Measurements from ENCODE around the gene PSMB9. TPM values are rescaled to one million over a fixed set of nuclear protein-coding genes. Genes with fewer than 3 reads are reported as not detected.
"Not testable (repeated sequence)": the region's sequence is repeated elsewhere in the genome, so short reads cannot be mapped to it uniquely, and the experiment has no call there.

Gene PSMB9
- total and polyA plus RNA-seq, 2 experiments from 2014 or later = 2.8 to 5.5 TPM

- no peaks in the 10 kb centered on the region for H3K4me1 ChIP-seq (ENCODE audit: insufficient read depth)
- H3K27ac ChIP-seq (ENCODE audit: low read depth) = no peak overlapping the region
- no peaks in the 10 kb centered on the region for H3K27me3 ChIP-seq (ENCODE audit: insufficient read depth)
- H3K9me2 ChIP-seq (ENCODE audit: insufficient read depth) = no peaks in the 10 kb centered on the region
- Mint-ChIP-seq H3K9me3 (no peaks in the 10 kb centered on the region; the same call in 2 of the 3 replicates), H3K27ac (no peak overlapping the region), H3K36me3 (ENCODE audit: low read depth) (no peaks in the 10 kb centered on the region), H3K27me3 (ENCODE audit: insufficient read depth, low read depth, poor library complexity) (peaks cover 4% of the 10 kb centered on the region), H3K4me1 (0 out of 3 replicates have a peak, but pooled peaks cover 3% of the 10 kb centered on the region), H3K4me3 (no peak overlapping the region)
- no peaks in the 10 kb centered on the region for H3F3A ChIP-seq (replicated peaks; ENCODE audit: low read depth)
- H3K4me2 ChIP-seq = no peak overlapping the region
- H3K79me2 ChIP-seq (replicated peaks; ENCODE audit: insufficient read depth) = no peaks in the 10 kb centered on the region
- DNase-seq (ENCODE audit: low spot score) = peak; percentile 84
- no peaks in the 10 kb centered on the region for H3K36me3 ChIP-seq (ENCODE audit: insufficient read depth)
- H3K4me3 ChIP-seq = no peak overlapping the region
- H4K20me1 ChIP-seq (replicated peaks; ENCODE audit: insufficient read depth) = no peaks in the 10 kb centered on the region
- TF ChIP-seq CREB1 (CRISPR knock-in tag; IDR thresholded peaks at IDR 0.05; ENCODE audit: low read depth) = no peak
- peak; percentile 90 to 100 for TF ChIP-seq CTCF (conservative IDR thresholded peaks at IDR 0.05; ENCODE audit: low read depth in 2 of 2)
- H2AFZ ChIP-seq = no peak overlapping the region
- peak; percentile 80 for ATAC-seq
Observed at GRCh38 chr6:32868257-32868788, 14.3 kb downstream of the PSMB9 start.

- not testable (repeated sequence) for H3K4me3 Mint-ChIP-seq; H4K20me1 ChIP-seq (replicated peaks; ENCODE audit: insufficient read depth); H3K36me3 ChIP-seq (ENCODE audit: insufficient read depth); H3K4me3 ChIP-seq; DNase-seq (ENCODE audit: low spot score); H3K9me2 ChIP-seq (ENCODE audit: insufficient read depth); H3K27ac Mint-ChIP-seq; H3K27ac ChIP-seq (ENCODE audit: low read depth); H3K27me3 ChIP-seq (ENCODE audit: insufficient read depth); H3K36me3 Mint-ChIP-seq (ENCODE audit: low read depth); H3K4me1 Mint-ChIP-seq; H2AFZ ChIP-seq; H3F3A ChIP-seq (replicated peaks; ENCODE audit: low read depth); ATAC-seq; H3K9me3 Mint-ChIP-seq; H3K4me2 ChIP-seq; H3K4me1 ChIP-seq (ENCODE audit: insufficient read depth); H3K79me2 ChIP-seq (replicated peaks; ENCODE audit: insufficient read depth)
- peaks cover 11% of the 10 kb centered on the region for H3K27me3 Mint-ChIP-seq (ENCODE audit: insufficient read depth, low read depth, poor library complexity)
Observed at GRCh38 chr6:32873947-32874346, 20.0 kb downstream of the PSMB9 start.

- H3K27me3 Mint-ChIP-seq (ENCODE audit: insufficient read depth, low read depth, poor library complexity) = peaks cover 9% of the 10 kb centered on the region
- no peak overlapping the region for H3K4me3 ChIP-seq
- H4K20me1 ChIP-seq (replicated peaks; ENCODE audit: insufficient read depth) = no peaks in the 10 kb centered on the region
- H3K4me3 Mint-ChIP-seq = no peak overlapping the region
- no peaks in the 10 kb centered on the region for H3K27me3 ChIP-seq (ENCODE audit: insufficient read depth)
- H3K4me2 ChIP-seq = no peak overlapping the region
- no peaks in the 10 kb centered on the region for H3K79me2 ChIP-seq (replicated peaks; ENCODE audit: insufficient read depth)
- no peak for ATAC-seq
- no peaks in the 10 kb centered on the region for H3K4me1 ChIP-seq (ENCODE audit: insufficient read depth)
- H3K36me3 Mint-ChIP-seq (ENCODE audit: low read depth) = no peaks in the 10 kb centered on the region
- H3K9me2 ChIP-seq (ENCODE audit: insufficient read depth) = no peaks in the 10 kb centered on the region
- H3K27ac Mint-ChIP-seq = no peak overlapping the region
- no peak for DNase-seq (ENCODE audit: low spot score)
- H3F3A ChIP-seq (replicated peaks; ENCODE audit: low read depth) = no peaks in the 10 kb centered on the region
- H2AFZ ChIP-seq = no peak overlapping the region
- H3K9me3 Mint-ChIP-seq = no peaks in the 10 kb centered on the region; the same call in 1 of the 3 replicates
- H3K36me3 ChIP-seq (ENCODE audit: insufficient read depth) = no peaks in the 10 kb centered on the region
- H3K27ac ChIP-seq (ENCODE audit: low read depth) = no peak overlapping the region
- H3K4me1 Mint-ChIP-seq = no peaks in the 10 kb centered on the region
- TF ChIP-seq ZNF114 (CRISPR knock-in tag; IDR thresholded peaks at IDR 0.05) (no peak), ZNF331 (CRISPR knock-in tag; IDR thresholded peaks at IDR 0.05; ENCODE audit: low read depth) (no peak), CREB1 (CRISPR knock-in tag; IDR thresholded peaks at IDR 0.05; ENCODE audit: low read depth) (no peak), EZH2 (IDR thresholded peaks at IDR 0.05; ENCODE audit: low read depth, unreplicated experiment) (no peak), NANOG (IDR thresholded peaks at IDR 0.05; ENCODE audit: borderline replicate concordance) (no peak), POLR2AphosphoS5 (IDR thresholded peaks at IDR 0.05; ENCODE audit: low read depth) (no peak), CTCF (conservative IDR thresholded peaks at IDR 0.05; ENCODE audit: low read depth in 2 of 2) (no peak)
Observed at GRCh38 chr6:32876603-32877002, 22.6 kb downstream of the PSMB9 start.
